HepG2 (cell line): ENCODE results near the gene TH. TPM values are rescaled to one million over a fixed set of nuclear protein-coding genes. Genes with fewer than 3 reads are reported as not detected.

ENCODE experiments used
- AGO2 ChIP-seq: fragments of 200-400 bp; formaldehyde crosslinking; optimal IDR thresholded peaks from 2 replicates; pipeline ENCODE3; 2017; ENCODE audit warnings: mild to moderate bottlenecking, low read depth, low read length, moderate library complexity
- GABPB1 ChIP-seq: IDR thresholded peaks from 2 replicates; pipeline ENCODE4 v1.6.1; 2016; ENCODE audit warnings: mild to moderate bottlenecking, missing genetic modification reagents, moderate library complexity, missing compliant biosample characterization
- HES4 ChIP-seq: sonication (generic); formaldehyde crosslinking; IDR thresholded peaks from 2 replicates; pipeline ENCODE4 v1.9.0; 2021; ENCODE audit warnings: mild to moderate bottlenecking, missing genetic modification reagents, borderline replicate concordance
- MAX ChIP-seq: IDR thresholded peaks from 2 replicates; pipeline ENCODE4 v1.6.1; 2012; ENCODE audit warnings: inconsistent platforms
- RFX3 ChIP-seq: IDR thresholded peaks from 2 replicates; pipeline ENCODE4 v1.6.1; 2016; ENCODE audit warnings: missing biosample characterization, missing genetic modification reagents
- RNF2 ChIP-seq: fragments of 450-650 bp; conservative IDR thresholded peaks from 2 replicates; pipeline ENCODE4 v1.6.1; 2016; ENCODE audit warnings: low read depth
- SATB2 ChIP-seq: sonication (generic); formaldehyde crosslinking; IDR thresholded peaks from 2 replicates; pipeline ENCODE4 v1.5.0; 2020; ENCODE audit warnings: missing genetic modification reagents
- TFDP2 ChIP-seq: sonication (generic); formaldehyde crosslinking; IDR thresholded peaks from 2 replicates; pipeline ENCODE4 v1.4.0; 2020; ENCODE audit warnings: missing genetic modification reagents
- TIGD3 ChIP-seq: sonication (generic); formaldehyde crosslinking; IDR thresholded peaks from 2 replicates; pipeline ENCODE4 v1.5.1; 2020; ENCODE audit warnings: mild to moderate bottlenecking, missing genetic modification reagents, borderline replicate concordance
- ZHX2 ChIP-seq, 2 experiments: sonication (generic) in 1 of 2; formaldehyde crosslinking in 1 of 2; IDR thresholded peaks; 2 replicates each; pipeline versions ENCODE4 v1.6.1 to v1.9.0; 2014 to 2022; ENCODE audit warnings: antibody characterized with exemption in 1 of 2, borderline replicate concordance in 1 of 2, inconsistent platforms in 1 of 2, low read depth in 1 of 2, missing genetic modification reagents in 1 of 2
- ZNF512 ChIP-seq: sonication (generic); formaldehyde crosslinking; IDR thresholded peaks from 2 replicates; pipeline ENCODE4 v1.4.0; 2020; ENCODE audit warnings: mild to moderate bottlenecking, missing genetic modification reagents
- ZNF660 ChIP-seq: sonication (generic); formaldehyde crosslinking; IDR thresholded peaks from 2 replicates; pipeline ENCODE4 v1.5.1; 2020; ENCODE audit warnings: mild to moderate bottlenecking, low read depth, missing genetic modification reagents, borderline replicate concordance
- ZNF776 ChIP-seq: sonication (generic); formaldehyde crosslinking; IDR thresholded peaks from 2 replicates; pipeline ENCODE4 v1.4.0; 2020; ENCODE audit warnings: mild to moderate bottlenecking, missing genetic modification reagents
- polyA plus RNA-seq, 8 experiments: library from polyadenylated mRNA; depleted of rRNA in 3 of 8; stranded (reverse) in 7 of 8; unstranded in 1 of 8; fragments of >200 nt; fragmentation: Illumina TruSeq in 4 of 8; extraction: Trizol in 4 of 8; gene quantifications; 2 replicates each; pipeline versions ENCODE4 v1.2.1 to v1.2.3, GENCODE V29; 2011 to 2016; ENCODE audit warnings: low read depth in 4 of 8, missing spikeins in 1 of 8, mixed read lengths in 1 of 8; ENCODE audit not compliant: insufficient read depth in 1 of 8
- total RNA-seq, 5 experiments: library from RNA; depleted of rRNA; stranded (reverse); fragments of >200 nt; fragmentation: Illumina TruSeq; extraction: Trizol; gene quantifications; 2 replicates each; pipeline ENCODE4 v1.2.3, GENCODE V29; 2016; ENCODE audit warnings: low read depth in 1 of 5
- TF ChIP-seq, protein P1 (sequence below): sonication (generic); formaldehyde crosslinking; IDR thresholded peaks from 2 replicates; pipeline ENCODE4 v1.4.0; 2020; ENCODE audit warnings: missing genetic modification reagents
- TF ChIP-seq, protein P2 (sequence below): IDR thresholded peaks from 2 replicates; pipeline ENCODE4 v1.6.1; 2016; ENCODE audit warnings: missing compliant biosample characterization, missing genetic modification reagents, borderline replicate concordance

TH gene
- total and polyA plus RNA-seq, 2 of the 13 experiments (the other 11 are each of a cell fraction or from before 2014, with no cell fraction given), result 0.36 TPM; not detected in 1

- TF ChIP-seq ZHX2 (IDR thresholded peaks at IDR 0.05; ENCODE audit: low read depth) (no peak), ZHX2 (CRISPR knock-in tag; IDR thresholded peaks at IDR 0.05; ENCODE audit: borderline replicate concordance) (no peak), GABPB1 (CRISPR knock-in tag) (no peak; the same call in 1 of the 2 replicates), HES4 (CRISPR knock-in tag) (no peak; the same call in 1 of the 2 replicates), TIGD3 (CRISPR knock-in tag) (no peak), ZNF660 (CRISPR knock-in tag) (no peak), AGO2 (peak; percentile 89), RFX3 (CRISPR knock-in tag) (no peak), SATB2 (CRISPR knock-in tag) (no peak), ZNF512 (CRISPR knock-in tag) (no peak), MAX (no peak), ZNF776 (CRISPR knock-in tag) (no peak), TFDP2 (CRISPR knock-in tag) (no peak; the same call in 1 of the 2 replicates), RNF2 (no peak)
- TF ChIP-seq, protein P1, sequence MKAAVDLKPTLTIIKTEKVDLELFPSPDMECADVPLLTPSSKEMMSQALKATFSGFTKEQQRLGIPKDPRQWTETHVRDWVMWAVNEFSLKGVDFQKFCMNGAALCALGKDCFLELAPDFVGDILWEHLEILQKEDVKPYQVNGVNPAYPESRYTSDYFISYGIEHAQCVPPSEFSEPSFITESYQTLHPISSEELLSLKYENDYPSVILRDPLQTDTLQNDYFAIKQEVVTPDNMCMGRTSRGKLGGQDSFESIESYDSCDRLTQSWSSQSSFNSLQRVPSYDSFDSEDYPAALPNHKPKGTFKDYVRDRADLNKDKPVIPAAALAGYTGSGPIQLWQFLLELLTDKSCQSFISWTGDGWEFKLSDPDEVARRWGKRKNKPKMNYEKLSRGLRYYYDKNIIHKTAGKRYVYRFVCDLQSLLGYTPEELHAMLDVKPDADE (CRISPR knock-in tag), result no peak
- TF ChIP-seq, protein P2, sequence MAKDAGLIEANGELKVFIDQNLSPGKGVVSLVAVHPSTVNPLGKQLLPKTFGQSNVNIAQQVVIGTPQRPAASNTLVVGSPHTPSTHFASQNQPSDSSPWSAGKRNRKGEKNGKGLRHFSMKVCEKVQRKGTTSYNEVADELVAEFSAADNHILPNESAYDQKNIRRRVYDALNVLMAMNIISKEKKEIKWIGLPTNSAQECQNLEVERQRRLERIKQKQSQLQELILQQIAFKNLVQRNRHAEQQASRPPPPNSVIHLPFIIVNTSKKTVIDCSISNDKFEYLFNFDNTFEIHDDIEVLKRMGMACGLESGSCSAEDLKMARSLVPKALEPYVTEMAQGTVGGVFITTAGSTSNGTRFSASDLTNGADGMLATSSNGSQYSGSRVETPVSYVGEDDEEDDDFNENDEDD (CRISPR knock-in tag), result no peak
Observed at GRCh38 chr11:2136209-2136951, 35.2 kb downstream of the TH start (continued).
